ENCODE results near the gene INPP5K.

- TF ChIP-seq, protein P1, sequence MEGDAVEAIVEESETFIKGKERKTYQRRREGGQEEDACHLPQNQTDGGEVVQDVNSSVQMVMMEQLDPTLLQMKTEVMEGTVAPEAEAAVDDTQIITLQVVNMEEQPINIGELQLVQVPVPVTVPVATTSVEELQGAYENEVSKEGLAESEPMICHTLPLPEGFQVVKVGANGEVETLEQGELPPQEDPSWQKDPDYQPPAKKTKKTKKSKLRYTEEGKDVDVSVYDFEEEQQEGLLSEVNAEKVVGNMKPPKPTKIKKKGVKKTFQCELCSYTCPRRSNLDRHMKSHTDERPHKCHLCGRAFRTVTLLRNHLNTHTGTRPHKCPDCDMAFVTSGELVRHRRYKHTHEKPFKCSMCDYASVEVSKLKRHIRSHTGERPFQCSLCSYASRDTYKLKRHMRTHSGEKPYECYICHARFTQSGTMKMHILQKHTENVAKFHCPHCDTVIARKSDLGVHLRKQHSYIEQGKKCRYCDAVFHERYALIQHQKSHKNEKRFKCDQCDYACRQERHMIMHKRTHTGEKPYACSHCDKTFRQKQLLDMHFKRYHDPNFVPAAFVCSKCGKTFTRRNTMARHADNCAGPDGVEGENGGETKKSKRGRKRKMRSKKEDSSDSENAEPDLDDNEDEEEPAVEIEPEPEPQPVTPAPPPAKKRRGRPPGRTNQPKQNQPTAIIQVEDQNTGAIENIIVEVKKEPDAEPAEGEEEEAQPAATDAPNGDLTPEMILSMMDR (IDR thresholded peaks at IDR 0.05), result no peak
- TF ChIP-seq POLR2A (IDR thresholded peaks at IDR 0.05) (no peak), EP300 (IDR thresholded peaks at IDR 0.05) (no peak)
Observed at GRCh38 chr17:1522626-1523025, 6.2 kb upstream of the INPP5K start.
